ENCODE data around the gene KIF21B. TPM values are rescaled to one million over a fixed set of nuclear protein-coding genes. Genes with fewer than 3 reads are reported as not detected.

The KIF21B gene
- total RNA-seq, 2 donors from 2014 or later, result 0.48 to 1.5 TPM

DNA sequence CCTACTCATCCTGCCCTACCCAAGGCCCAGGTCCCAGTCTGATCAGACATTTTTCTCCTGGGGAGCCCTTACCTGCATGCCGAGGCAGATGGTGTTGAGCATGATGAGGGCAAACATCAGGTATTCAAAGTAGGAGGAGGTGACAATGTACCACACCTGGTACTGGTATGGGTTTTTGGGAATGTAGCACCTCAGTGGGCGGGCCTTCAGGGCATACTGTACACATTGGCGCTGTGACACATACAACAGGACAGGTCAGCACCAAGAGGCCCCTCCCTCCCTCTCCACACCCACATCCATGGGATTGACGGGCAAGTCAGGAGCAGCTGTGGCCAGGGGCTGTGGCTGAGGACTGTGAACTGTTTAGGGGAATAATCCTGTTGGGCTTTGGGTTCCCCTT, 37.1 kb upstream of the KIF21B start:
- Histone ChIP-seq H3K27me3 (no peaks in the 10 kb centered on the region), H3K9me3 (no peaks in the 10 kb centered on the region), H3K36me3 (no peaks in the 10 kb centered on the region), H3K27ac (no peak overlapping the region), H3K4me3 (no peak overlapping the region), H3K4me1 (peaks cover 0 to 12% of the 10 kb centered on the region in 2 donors)
- no peak for TF ChIP-seq CTCF (IDR thresholded peaks at IDR 0.05)
- no peak for DNase-seq (ENCODE audit: low spot score)

- Histone ChIP-seq H3K4me1 (peaks cover 0 to 12% of the 10 kb centered on the region in 2 donors), H3K27ac (no peak overlapping the region), H3K27me3 (no peaks in the 10 kb centered on the region), H3K9me3 (no peaks in the 10 kb centered on the region), H3K4me3 (no peak overlapping the region), H3K36me3 (no peaks in the 10 kb centered on the region)
- no peak for TF ChIP-seq CTCF (IDR thresholded peaks at IDR 0.05)
- DNase-seq (ENCODE audit: low spot score), result no peak
Observed at GRCh38 chr1:201059871-201060555, 36.5 kb upstream of the KIF21B start.

DNA sequence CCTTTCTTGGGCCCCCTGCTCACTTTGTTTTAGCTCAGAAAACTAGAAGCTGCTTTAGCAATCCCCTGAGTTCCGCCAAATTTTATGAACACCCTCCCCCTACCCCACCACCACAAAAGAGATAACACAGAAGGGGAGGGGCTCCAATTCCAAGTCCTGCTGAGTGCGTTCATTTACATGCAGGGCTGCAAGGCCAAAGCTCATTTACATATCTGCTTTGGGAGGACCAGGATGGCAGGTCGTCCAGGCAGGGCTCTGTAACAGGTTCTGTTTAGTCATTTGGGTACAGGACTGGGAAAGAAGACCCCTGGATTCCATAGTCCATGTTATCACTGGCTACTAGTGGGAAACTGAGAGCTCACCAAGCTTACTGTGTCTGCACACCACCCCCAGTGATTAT, 35.9 kb upstream of the KIF21B start:
- H3K36me3 ChIP-seq, result no peaks in the 10 kb centered on the region
- H3K27ac ChIP-seq, result no peak overlapping the region

DNA sequence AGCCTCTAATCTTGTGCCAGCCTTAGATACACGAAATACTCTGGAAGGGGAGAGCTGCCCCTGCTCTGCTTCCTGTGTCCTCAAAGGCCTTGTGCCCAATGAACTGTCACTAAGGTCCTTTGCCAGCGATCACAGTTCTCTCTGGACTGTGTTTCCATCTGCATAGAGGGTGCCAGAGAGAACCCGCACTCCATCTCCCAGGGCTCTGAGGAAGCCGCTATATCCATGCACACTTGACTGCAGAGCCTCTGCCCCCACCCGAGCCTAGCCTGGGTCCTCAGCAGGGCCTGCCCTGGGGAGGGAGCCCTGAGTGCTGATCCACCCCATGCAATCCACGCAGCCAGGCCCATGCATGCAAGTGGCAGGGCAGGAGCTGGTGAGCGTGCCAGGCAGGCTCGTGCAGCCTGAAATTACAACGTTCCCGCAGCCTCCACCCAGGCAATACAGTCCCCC, 30.6 kb upstream of the KIF21B start:
- no peak for DNase-seq (ENCODE audit: low spot score)
- Histone ChIP-seq H3K9me3 (no peaks in the 10 kb centered on the region), H3K27ac (no peak overlapping the region), H3K36me3 (no peaks in the 10 kb centered on the region), H3K4me3 (no peak overlapping the region), H3K4me1 (peaks cover 0 to 15% of the 10 kb centered on the region in 2 donors), H3K27me3 (no peaks in the 10 kb centered on the region)
- TF ChIP-seq CTCF (IDR thresholded peaks at IDR 0.05), result no peak

More for the DNA sequence above, 35.9 kb upstream of the KIF21B start:
- no peak for TF ChIP-seq CTCF (IDR thresholded peaks at IDR 0.05)
- Histone ChIP-seq H3K4me1 (peaks cover 0 to 12% of the 10 kb centered on the region in 2 donors), H3K27me3 (no peaks in the 10 kb centered on the region), H3K4me3 (no peak overlapping the region), H3K9me3 (no peaks in the 10 kb centered on the region)
- no peak for DNase-seq (ENCODE audit: low spot score)

- H3K9me3 ChIP-seq, result no peaks in the 10 kb centered on the region
- TF ChIP-seq CTCF (IDR thresholded peaks at IDR 0.05), result no peak
- no peak for DNase-seq (ENCODE audit: low spot score)
- H3K27ac ChIP-seq, result no peak overlapping the region
- peaks cover 0 to 15% of the 10 kb centered on the region in 2 donors for H3K4me1 ChIP-seq
- H3K27me3 ChIP-seq, result no peaks in the 10 kb centered on the region
- H3K4me3 ChIP-seq, result no peak overlapping the region
- no peaks in the 10 kb centered on the region for H3K36me3 ChIP-seq
Observed at GRCh38 chr1:201053155-201053860, 29.8 kb upstream of the KIF21B start.
